Right atrium auricular region (tissue), 2 donors: ENCODE results near the gene IGF1. TPM values are rescaled to one million over a fixed set of nuclear protein-coding genes. Genes with fewer than 3 reads are reported as not detected.

Source experiments
- DNase-seq: peaks from one replicate; pipeline ENCODE4 v3.0.0-alpha.2; 2019; ENCODE audit warnings: low spot score
- H3K27ac ChIP-seq, 2 donors: fragments of 200-600 bp; sonication (generic); 1 replicate in 1 of 2; 2 replicates in 1 of 2; pipeline ENCODE4 v1.5.1; 2016 to 2019
- H3K27me3 ChIP-seq, 2 donors: fragments of 200-600 bp; sonication (generic); one replicate each; pipeline versions ENCODE4 v1.5.1 to v1.6.0; 2017 to 2019
- H3K36me3 ChIP-seq: fragments of 200-600 bp; sonication (generic); one replicate; pipeline ENCODE4 v1.5.1; 2016
- H3K4me1 ChIP-seq, 2 donors: fragments of 200-600 bp; sonication (generic); one replicate each; pipeline versions ENCODE4 v1.5.1 to v1.6.0; 2017 to 2019
- H3K4me3 ChIP-seq, 2 donors: fragments of 200-600 bp; sonication (generic); 1 replicate in 1 of 2; 2 replicates in 1 of 2; pipeline ENCODE4 v1.5.1; 2017 to 2019; ENCODE audit warnings: mild to moderate bottlenecking in 1 of 2, moderate library complexity in 1 of 2
- H3K9me3 ChIP-seq, 2 donors: fragments of 200-600 bp; sonication (generic); one replicate each; pipeline ENCODE4 v1.5.1; 2019
- total RNA-seq, 2 donors: library from RNA; depleted of rRNA; stranded (reverse); fragments of >200 nt; gene quantifications; one replicate each; pipeline ENCODE4 v1.1.0, GENCODE V29; 2016
- TF ChIP-seq, protein P1 (sequence below), 2 donors: fragments of 200-600 bp; sonication (generic); IDR thresholded peaks; one replicate each; pipeline ENCODE4 v1.5.1; 2019; ENCODE audit warnings: antibody characterized with exemption in 2 of 2

IGF1 gene
- total RNA-seq, 2 donors from 2014 or later: 11.4 to 26.1 TPM

- no peaks in the 10 kb centered on the region for H3K36me3 ChIP-seq
- no peaks in the 10 kb centered on the region for H3K9me3 ChIP-seq
- no peak overlapping the region for H3K27ac ChIP-seq
- DNase-seq: no peak
- no peak overlapping the region for H3K4me3 ChIP-seq
- no peaks in the 10 kb centered on the region for H3K27me3 ChIP-seq
- no peaks in the 10 kb centered on the region for H3K4me1 ChIP-seq
- TF ChIP-seq, protein P1, sequence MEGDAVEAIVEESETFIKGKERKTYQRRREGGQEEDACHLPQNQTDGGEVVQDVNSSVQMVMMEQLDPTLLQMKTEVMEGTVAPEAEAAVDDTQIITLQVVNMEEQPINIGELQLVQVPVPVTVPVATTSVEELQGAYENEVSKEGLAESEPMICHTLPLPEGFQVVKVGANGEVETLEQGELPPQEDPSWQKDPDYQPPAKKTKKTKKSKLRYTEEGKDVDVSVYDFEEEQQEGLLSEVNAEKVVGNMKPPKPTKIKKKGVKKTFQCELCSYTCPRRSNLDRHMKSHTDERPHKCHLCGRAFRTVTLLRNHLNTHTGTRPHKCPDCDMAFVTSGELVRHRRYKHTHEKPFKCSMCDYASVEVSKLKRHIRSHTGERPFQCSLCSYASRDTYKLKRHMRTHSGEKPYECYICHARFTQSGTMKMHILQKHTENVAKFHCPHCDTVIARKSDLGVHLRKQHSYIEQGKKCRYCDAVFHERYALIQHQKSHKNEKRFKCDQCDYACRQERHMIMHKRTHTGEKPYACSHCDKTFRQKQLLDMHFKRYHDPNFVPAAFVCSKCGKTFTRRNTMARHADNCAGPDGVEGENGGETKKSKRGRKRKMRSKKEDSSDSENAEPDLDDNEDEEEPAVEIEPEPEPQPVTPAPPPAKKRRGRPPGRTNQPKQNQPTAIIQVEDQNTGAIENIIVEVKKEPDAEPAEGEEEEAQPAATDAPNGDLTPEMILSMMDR (IDR thresholded peaks at IDR 0.05): no peak
Measured at GRCh38 chr12:102518871-102519270, 38.5 kb upstream of the IGF1 start.

DNA sequence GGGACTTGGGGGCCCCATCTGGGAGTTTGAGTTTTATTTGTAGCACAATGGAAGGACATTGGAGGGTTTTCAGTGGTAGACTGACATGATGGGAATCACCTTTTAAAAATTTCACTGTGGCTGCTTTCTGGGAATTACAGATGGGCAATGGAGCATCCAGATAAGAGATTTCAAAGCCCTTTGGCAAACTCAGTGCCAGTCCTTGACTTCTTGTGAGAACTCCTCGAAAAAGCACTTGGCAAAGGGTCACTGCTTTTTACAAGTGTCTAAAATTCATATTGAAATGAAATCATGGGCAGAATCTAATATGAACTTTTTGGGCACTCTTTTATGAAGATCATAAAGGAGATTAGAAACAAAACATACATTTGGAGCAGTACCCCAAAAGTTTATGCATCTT, 34.3 kb upstream of the IGF1 start:
- Histone ChIP-seq H3K27me3 (no peaks in the 10 kb centered on the region), H3K36me3 (no peaks in the 10 kb centered on the region), H3K27ac (no peak overlapping the region), H3K4me3 (no peak overlapping the region), H3K9me3 (no peaks in the 10 kb centered on the region), H3K4me1 (no peaks in the 10 kb centered on the region)
- DNase-seq: no peak
- TF ChIP-seq, protein P1 (IDR thresholded peaks at IDR 0.05): no peak

GRCh38 chr12:102513739-102514138, 33.4 kb upstream of the IGF1 start:
- no peaks in the 10 kb centered on the region for H3K36me3 ChIP-seq
- no peaks in the 10 kb centered on the region for H3K27me3 ChIP-seq
- TF ChIP-seq, protein P1 (IDR thresholded peaks at IDR 0.05): no peak
- no peak overlapping the region for H3K4me3 ChIP-seq
- DNase-seq: no peak
- H3K4me1 ChIP-seq: no peaks in the 10 kb centered on the region
- no peaks in the 10 kb centered on the region for H3K9me3 ChIP-seq
- H3K27ac ChIP-seq: no peak overlapping the region

DNA sequence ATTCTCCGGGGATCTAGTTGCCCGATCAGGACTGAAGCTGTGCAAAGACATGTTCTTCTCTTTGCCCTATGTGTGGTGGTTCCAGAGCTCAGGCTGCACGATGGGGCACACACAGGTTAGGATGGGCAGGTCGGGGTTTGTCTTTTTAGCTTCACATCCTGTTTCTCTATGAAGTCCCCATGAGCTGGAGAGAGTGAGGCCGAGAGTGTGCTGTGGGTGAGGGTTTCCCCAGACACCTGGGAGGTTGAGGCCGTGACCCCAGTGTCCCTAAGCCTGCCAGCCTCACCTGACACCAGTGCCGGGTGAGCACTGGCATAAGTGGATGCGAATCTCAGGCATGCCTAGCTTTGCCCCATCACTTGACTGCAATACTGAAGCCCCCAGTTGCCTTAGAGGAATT, 32.9 kb upstream of the IGF1 start:
- Histone ChIP-seq H3K4me3 (no peak overlapping the region), H3K4me1 (no peaks in the 10 kb centered on the region), H3K9me3 (no peaks in the 10 kb centered on the region), H3K27me3 (no peaks in the 10 kb centered on the region), H3K27ac (no peak overlapping the region), H3K36me3 (no peaks in the 10 kb centered on the region)
- DNase-seq: no peak
- TF ChIP-seq, protein P1 (IDR thresholded peaks at IDR 0.05): no peak

DNA sequence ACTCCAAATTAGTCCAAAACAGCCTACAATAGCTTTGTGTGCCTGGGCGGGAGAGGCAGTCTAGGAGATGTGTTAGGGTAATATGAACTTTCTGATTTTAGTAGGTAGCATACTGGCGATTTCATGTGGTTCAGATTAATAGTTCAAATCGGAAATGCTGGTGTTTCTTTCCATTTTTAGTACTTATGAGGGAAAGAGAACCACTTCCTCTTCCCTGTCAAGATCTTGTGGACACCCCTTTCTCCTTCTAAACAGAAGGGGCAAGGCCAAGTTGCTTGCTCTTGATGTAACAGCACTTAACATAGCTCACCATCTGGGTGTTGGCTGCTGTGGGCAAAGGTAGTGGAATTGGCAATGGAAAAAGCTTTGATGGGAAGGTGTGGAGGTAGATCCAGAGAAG, 32.2 kb upstream of the IGF1 start:
- Histone ChIP-seq H3K4me1 (no peaks in the 10 kb centered on the region), H3K4me3 (no peak overlapping the region), H3K9me3 (peaks cover 0 to 1% of the 10 kb centered on the region in 2 donors), H3K27ac (no peak overlapping the region), H3K27me3 (no peaks in the 10 kb centered on the region), H3K36me3 (no peaks in the 10 kb centered on the region)
- TF ChIP-seq, protein P1 (IDR thresholded peaks at IDR 0.05): no peak
- no peak for DNase-seq

DNA sequence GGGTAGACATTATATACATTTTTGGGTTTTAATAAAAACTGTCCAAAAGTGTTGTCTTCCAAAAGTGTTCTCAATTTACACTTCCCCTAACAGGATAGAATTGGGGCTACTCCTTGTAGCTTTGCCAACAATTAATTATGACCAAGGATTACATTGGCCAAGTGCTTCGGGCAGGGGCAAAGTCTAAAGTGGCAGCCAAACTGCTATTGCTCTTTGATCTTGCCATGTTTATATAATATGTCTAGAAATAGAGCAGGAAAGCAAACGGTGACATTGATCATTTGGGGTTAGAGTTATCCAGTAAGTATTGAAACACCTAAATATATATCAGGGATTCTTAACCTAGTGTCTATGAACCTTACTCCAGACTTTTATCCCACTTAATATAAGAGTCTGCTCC, 31.2 kb upstream of the IGF1 start:
- Histone ChIP-seq H3K27ac (no peak overlapping the region), H3K4me3 (no peak overlapping the region), H3K4me1 (no peaks in the 10 kb centered on the region), H3K9me3 (peaks cover 0 to 8% of the 10 kb centered on the region in 2 donors), H3K27me3 (no peaks in the 10 kb centered on the region), H3K36me3 (no peaks in the 10 kb centered on the region)
- TF ChIP-seq, protein P1 (IDR thresholded peaks at IDR 0.05): no peak
- no peak for DNase-seq
